Measurements from ENCODE around the gene DLEC1. TPM values are rescaled to one million over a fixed set of nuclear protein-coding genes. Genes with fewer than 3 reads are reported as not detected.

The DLEC1 gene
- total RNA-seq, 4 donors from 2014 or later = 0.07 to 0.78 (median 0.16) TPM

- Histone ChIP-seq H3K27me3 (no peaks in the 10 kb centered on the region), H3K36me3 (peaks cover 0 to 100% of the 10 kb centered on the region in 2 donors), H3K27ac (no peak overlapping the region), H3K4me1 (no peaks in the 10 kb centered on the region), H3K9me3 (no peaks in the 10 kb centered on the region), H3K4me3 (no peak overlapping the region)
- no peak for ATAC-seq
- 80% methylated on average over 1 of the region's 6 CpGs; no CpG with 5 or more reads in 1 of the 2 donors for WGBS, 2 donors (ENCODE audit: low coverage in 1 of 2)
- TF ChIP-seq CTCF (IDR thresholded peaks at IDR 0.05) (no peak), EP300 (IDR thresholded peaks at IDR 0.05) (no peak), POLR2AphosphoS5 (IDR thresholded peaks at IDR 0.05) (no peak), POLR2A (IDR thresholded peaks at IDR 0.05) (no peak)
Measured at GRCh38 chr3:38126121-38126892, 87.3 kb downstream of the DLEC1 start.

GRCh38 chr3:38127611-38128302 is 88.7 kb downstream of the DLEC1 start:
- 87 to 100% methylated on average over 1 to 2 of the region's 4 CpGs for WGBS, 2 donors (ENCODE audit: low coverage in 1 of 2)
- no peak overlapping the region for H3K27ac ChIP-seq
- no peak overlapping the region for H3K4me3 ChIP-seq
- no peak for TF ChIP-seq CTCF (IDR thresholded peaks at IDR 0.05)
- TF ChIP-seq POLR2AphosphoS5 (IDR thresholded peaks at IDR 0.05) = no peak
- TF ChIP-seq EP300 (IDR thresholded peaks at IDR 0.05) = no peak
- no peak for TF ChIP-seq POLR2A (IDR thresholded peaks at IDR 0.05)
- peaks cover 0 to 100% of the 10 kb centered on the region in 2 donors for H3K36me3 ChIP-seq
- no peaks in the 10 kb centered on the region for H3K9me3 ChIP-seq
- H3K27me3 ChIP-seq = no peaks in the 10 kb centered on the region
- peaks cover 0 to 10% (median 0%) of the 10 kb centered on the region in 3 donors for H3K4me1 ChIP-seq
- ATAC-seq = no peak

- H3K9me3 ChIP-seq = no peaks in the 10 kb centered on the region
- TF ChIP-seq POLR2A (IDR thresholded peaks at IDR 0.05) (no peak), POLR2AphosphoS5 (IDR thresholded peaks at IDR 0.05) (no peak), EP300 (IDR thresholded peaks at IDR 0.05) (no peak), CTCF (IDR thresholded peaks at IDR 0.05) (no peak)
- 100% methylated on average over 1 of the region's 1 CpG; no CpG with 5 or more reads in 1 of the 2 donors for WGBS, 2 donors (ENCODE audit: low coverage in 1 of 2)
- no peak overlapping the region for H3K4me3 ChIP-seq
- H3K27me3 ChIP-seq = no peaks in the 10 kb centered on the region
- ATAC-seq = no peak
- H3K4me1 ChIP-seq = peaks cover 0 to 10% (median 0%) of the 10 kb centered on the region in 3 donors
- no peak overlapping the region for H3K27ac ChIP-seq
- H3K36me3 ChIP-seq = peaks cover 0 to 100% of the 10 kb centered on the region in 2 donors
Measured at GRCh38 chr3:38128303-38128655, 89.3 kb downstream of the DLEC1 start.

GRCh38 chr3:38129058-38129457 is 90.0 kb downstream of the DLEC1 start:
- 100% methylated on average over 1 of the region's 5 CpGs for WGBS, 2 donors (ENCODE audit: low coverage in 1 of 2)
- ATAC-seq = no peak
- Histone ChIP-seq H3K27ac (no peak overlapping the region), H3K27me3 (no peaks in the 10 kb centered on the region), H3K4me3 (no peak overlapping the region), H3K36me3 (peaks cover 0 to 100% of the 10 kb centered on the region in 2 donors), H3K9me3 (no peaks in the 10 kb centered on the region), H3K4me1 (peaks cover 0 to 17% (median 0%) of the 10 kb centered on the region in 3 donors)
- TF ChIP-seq CTCF (IDR thresholded peaks at IDR 0.05) (no peak), POLR2A (IDR thresholded peaks at IDR 0.05) (no peak), POLR2AphosphoS5 (IDR thresholded peaks at IDR 0.05) (no peak), EP300 (IDR thresholded peaks at IDR 0.05) (no peak)

Measured in gastroesophageal sphincter (tissue), 4 donors.